K562 (cell line): Measurements from ENCODE around the gene AK2. TPM values are rescaled to one million over a fixed set of nuclear protein-coding genes. Genes with fewer than 3 reads are reported as not detected.

Experiments
- ATAC-seq: fragments of 200-7000 bp; cut with Tn5 transposase; 3 replicates; pipeline ENCODE4 v1.9.1; 2020; ENCODE audit warnings: moderate library complexity
- BruUV-seq: library from RNA; stranded (reverse); fragments of 400-500 nt; replicated peaks from 2 replicates; lab custom pipeline; 2021; lab: Mats Ljungman, UMichigan
- CTCF ChIA-PET: fragments of 300-600 bp; formaldehyde crosslinking; extraction: SDS; loops from one replicate; lab custom pipeline; 2021; ENCODE audit warnings: low intra/inter-chr PET ratio; lab: Yijun Ruan, JAX
- POLR2A ChIA-PET: fragments of 300-600, 350-650 bp; sonication (Branson Sonifier 250); formaldehyde crosslinking; extraction: SDS; loops from one replicate; lab custom pipeline; 2021; ENCODE audit warnings: antibody characterized with exemption, inconsistent platforms; lab: Yijun Ruan, JAX
- DNase-seq, 4 experiments: peaks; one replicate each; pipeline versions ENCODE4 v3.0.0 to v3.0.0-alpha.2; 2011 to 2018; ENCODE audit warnings: low spot score in 3 of 4, mixed read lengths in 3 of 4; ENCODE audit errors: extremely low read depth in 1 of 4
- FAIRE-seq: peaks from 2 replicates; lab custom pipeline; 2011; peaks lifted over from hg19 to GRCh38; lab: Jason Lieb, UNC
- H2AFZ ChIP-seq: 2 replicates; pipeline ENCODE4 v1.6.0; 2011; ENCODE audit warnings: low read depth, low read length, control low read depth, inconsistent platforms
- H3K27ac ChIP-seq: fragments of 200-600 bp; 3 replicates; pipeline ENCODE4 v1.8.0; 2011; ENCODE audit warnings: low read depth, mild to moderate bottlenecking, control low read depth, inconsistent platforms, low read length, moderate library complexity, mixed read lengths; ENCODE audit errors: extremely low read depth
- H3K27me3 ChIP-seq, 2 experiments: fragments of 300-600 bp in 1 of 2; 2 replicates in 1 of 2; 3 replicates in 1 of 2; pipeline versions ENCODE4 v1.6.0 to v1.8.0; 2011; ENCODE audit warnings: inconsistent platforms in 2 of 2, low read length in 2 of 2, mild to moderate bottlenecking in 1 of 2, mixed read lengths in 1 of 2, moderate library complexity in 1 of 2; ENCODE audit not compliant: control insufficient read depth in 2 of 2, insufficient read depth in 2 of 2
- H3K36me3 ChIP-seq: fragments of 300-600 bp; 3 replicates; pipeline ENCODE4 v1.8.0; 2011; ENCODE audit warnings: mild to moderate bottlenecking, low read length, inconsistent platforms; ENCODE audit not compliant: control insufficient read depth, insufficient read depth
- H3K4me1 ChIP-seq, 2 experiments: fragments of 200-600 bp in 1 of 2; replicated peaks in 1 of 2; 2 replicates in 1 of 2; 3 replicates in 1 of 2; pipeline versions ENCODE4 v1.5.1 to v1.8.0; 2011; ENCODE audit warnings: inconsistent platforms in 2 of 2, low read length in 2 of 2, mild to moderate bottlenecking in 1 of 2, mixed read lengths in 1 of 2, moderate library complexity in 1 of 2; ENCODE audit not compliant: control insufficient read depth in 2 of 2, insufficient read depth in 2 of 2
- H3K4me2 ChIP-seq: 2 replicates; pipeline ENCODE4 v1.6.1; 2011; ENCODE audit warnings: low read length, control low read depth, inconsistent platforms, mixed read lengths; ENCODE audit not compliant: insufficient read depth
- H3K4me3 ChIP-seq: fragments of 200-600 bp; sonication (generic), shearing (Covaris generic); 2 replicates; pipeline ENCODE4 v1.5.1; 2016; ENCODE audit warnings: control low read depth, inconsistent platforms
- H3K79me2 ChIP-seq: fragments of 200-600 bp; 3 replicates; pipeline ENCODE4 v1.8.0; 2011; ENCODE audit warnings: low read length, inconsistent platforms; ENCODE audit not compliant: control insufficient read depth, insufficient read depth
- H3K9ac ChIP-seq, 2 experiments: 2 replicates each; pipeline versions ENCODE4 v1.6.0 to v1.6.1; 2011; ENCODE audit warnings: low read depth in 2 of 2, low read length in 2 of 2, control low read depth in 1 of 2, inconsistent platforms in 1 of 2, mild to moderate bottlenecking in 1 of 2, mixed read lengths in 1 of 2; ENCODE audit not compliant: insufficient read depth in 1 of 2
- H3K9me1 ChIP-seq: one replicate; pipeline ENCODE4 v1.6.0; 2011; ENCODE audit warnings: inconsistent platforms, mild to moderate bottlenecking, low read length, moderate library complexity; ENCODE audit not compliant: control insufficient read depth, insufficient read depth
- H3K9me3 ChIP-seq: replicated peaks from 2 replicates; pipeline ENCODE4 v1.5.1; 2011; ENCODE audit warnings: low read depth, low read length, inconsistent platforms; ENCODE audit not compliant: control insufficient read depth, insufficient read depth
- H4K20me1 ChIP-seq: replicated peaks from 2 replicates; pipeline ENCODE4 v1.6.1; 2011; ENCODE audit warnings: low read length, inconsistent platforms, mixed read lengths; ENCODE audit not compliant: control insufficient read depth, insufficient read depth
- CREB1 ChIP-seq, 2 experiments: sonication (generic) in 1 of 2; formaldehyde crosslinking in 1 of 2; IDR thresholded peaks; 2 replicates each; pipeline versions ENCODE4 v1.6.1 to v1.8.0; 2012 to 2022; ENCODE audit warnings: inconsistent platforms in 1 of 2, mild to moderate bottlenecking in 1 of 2, missing genetic modification reagents in 1 of 2, moderate library complexity in 1 of 2
- CREB5 ChIP-seq: fragments of 250-450 bp; sonication (Bioruptor Pico); IDR thresholded peaks from 2 replicates; pipeline ENCODE4 v1.5.0; 2020; ENCODE audit warnings: mild to moderate bottlenecking
- DDX20 ChIP-seq: fragments of 450-650 bp; IDR thresholded peaks from 2 replicates; pipeline ENCODE4 v1.6.1; 2016; ENCODE audit warnings: missing genetic modification characterization, low read depth, mild to moderate bottlenecking, missing compliant biosample characterization, moderate library complexity
- EHMT2 ChIP-seq: fragments of 450-650 bp; IDR thresholded peaks from 2 replicates; pipeline ENCODE4 v1.6.1; 2018; ENCODE audit warnings: antibody characterized with exemption
- HOMEZ ChIP-seq: fragments of 250-450 bp; sonication (Bioruptor Pico); IDR thresholded peaks from 2 replicates; pipeline ENCODE4 v1.4.0; 2020; ENCODE audit warnings: mild to moderate bottlenecking, moderate library complexity
- IRF9 ChIP-seq: fragments of 450-650 bp; IDR thresholded peaks from 2 replicates; pipeline ENCODE4 v1.6.1; 2016; ENCODE audit warnings: missing biosample characterization, missing genetic modification characterization
- MCM2 ChIP-seq: fragments of 450-650 bp; IDR thresholded peaks from 2 replicates; pipeline ENCODE4 v1.6.1; 2017; ENCODE audit warnings: low read depth, mild to moderate bottlenecking
- MEF2A ChIP-seq: IDR thresholded peaks from 2 replicates; pipeline ENCODE4 v1.6.1; 2011; ENCODE audit warnings: low read depth, mild to moderate bottlenecking, low read length, moderate library complexity; ENCODE audit not compliant: control insufficient read depth
- MEIS2 ChIP-seq: fragments of 450-650 bp; IDR thresholded peaks from 2 replicates; pipeline ENCODE4 v1.6.1; 2014; ENCODE audit warnings: mild to moderate bottlenecking; ENCODE audit not compliant: partially characterized antibody
- PPARD ChIP-seq: fragments of 250-450 bp; sonication (Bioruptor Pico); IDR thresholded peaks from 2 replicates; pipeline ENCODE4 v1.8.0; 2022; ENCODE audit warnings: inconsistent platforms, mild to moderate bottlenecking, moderate library complexity
- PYGO2 ChIP-seq: fragments of 450-650 bp; IDR thresholded peaks from 2 replicates; pipeline ENCODE4 v1.6.1; 2016; ENCODE audit warnings: mild to moderate bottlenecking, missing genetic modification characterization, moderate library complexity, missing compliant biosample characterization
- RCOR1 ChIP-seq, 2 experiments: IDR thresholded peaks; 2 replicates each; pipeline ENCODE4 v1.6.1; 2012; ENCODE audit warnings: low read depth in 2 of 2, low read length in 2 of 2, borderline replicate concordance in 1 of 2, improper control_type of control experiment in 1 of 2
- RUNX1 ChIP-seq: sonication (generic); IDR thresholded peaks from 2 replicates; pipeline ENCODE4 v1.6.1; 2016; ENCODE audit warnings: antibody characterized with exemption, low read depth
- SOX6 ChIP-seq: fragments of 450-650 bp; IDR thresholded peaks from 2 replicates; pipeline ENCODE4 v1.6.1; 2014; ENCODE audit warnings: mild to moderate bottlenecking
- STAT5A ChIP-seq: IDR thresholded peaks from 2 replicates; pipeline ENCODE4 v1.6.1; 2012; ENCODE audit warnings: low read length, inconsistent platforms, borderline replicate concordance
- ZKSCAN3 ChIP-seq: fragments of 250-450 bp; sonication (Bioruptor Pico); IDR thresholded peaks from 2 replicates; pipeline ENCODE4 v1.4.0; 2020
- ZNF57 ChIP-seq: fragments of 450-650 bp; formaldehyde crosslinking; IDR thresholded peaks from 2 replicates; pipeline ENCODE4 v1.4.0; 2020; ENCODE audit warnings: mild to moderate bottlenecking, moderate library complexity
- WGBS: fragments of 100-300 bp; shearing (Covaris generic); methylation state at CpG from one replicate; pipeline ENCODE4 v1.1.6; 2016; ENCODE audit warnings: low coverage, mixed read lengths; ENCODE audit not compliant: insufficient coverage; ENCODE audit errors: missing lambda C conversion rate; 5-methylcytosine and 5-hydroxymethylcytosine counted together
- in situ Hi-C: fragments of 300-500 bp; cut with MboI; formaldehyde crosslinking; loops from 4 replicates; pipeline ENCODE4 v1.15.0; 2018; ENCODE audit warnings: inconsistent platforms, mixed read lengths
- intact Hi-C: fragments of 100-400 bp; cut with micrococcal nuclease; formaldehyde crosslinking; loops from 2 replicates; pipeline ENCODE4 v1.14.2; 2022
- polyA plus RNA-seq, 8 experiments: library from polyadenylated mRNA; depleted of rRNA in 4 of 8; stranded (reverse) in 5 of 8; unstranded in 3 of 8; fragments of >200 nt; fragmentation: Nextera tagmentation in 2 of 8; fragmentation: Illumina TruSeq in 1 of 8; extraction: Ambion mirVana in 2 of 8; extraction: Trizol in 1 of 8; gene quantifications; 2 replicates each; pipeline versions ENCODE4 v1.2.1 to v1.2.3, GENCODE V29; 2011 to 2014; ENCODE audit warnings: inconsistent platforms in 1 of 8, missing spikeins in 1 of 8
- total RNA-seq, 7 experiments: library from RNA; depleted of rRNA in 6 of 7; stranded (reverse); fragments of >200 nt in 6 of 7; fragmentation: Illumina TruSeq in 2 of 7; extraction: Trizol in 2 of 7; gene quantifications; 2 replicates each; pipeline versions ENCODE4 v1.2.1 to v1.2.3, GENCODE V29; 2011 to 2021; ENCODE audit warnings: low replicate concordance in 1 of 7

AK2 gene
- total and polyA plus RNA-seq, 9 of the 15 experiments (the other 6 are each of a cell fraction or from before 2014, with no cell fraction given) = 105 to 1,050 (median 509) TPM

- WGBS = 24% methylated on average over 6 of the region's 6 CpGs
- Histone ChIP-seq H3K9me3 (no peaks in the 10 kb centered on the region), H3K27me3 (no peaks in the 10 kb centered on the region), H3K79me2 (no peaks in the 10 kb centered on the region), H3K36me3 (no peaks in the 10 kb centered on the region), H3K4me1 (peaks cover 15 to 22% of the 10 kb centered on the region in 2 experiments), H3K9ac (peak overlapping the region in 1 of 2 experiments; percentile 11; a peak in 2 of 4 replicates), H2AFZ (no peak overlapping the region), H3K4me2 (peak overlapping the region; percentile 27; the same call in 1 of the 2 replicates), H3K27ac (peak overlapping the region; percentile 51; the same call in 2 of the 3 replicates), H3K9me1 (no peaks in the 10 kb centered on the region), H4K20me1 (no peaks in the 10 kb centered on the region; the same call in 1 of the 2 replicates), H3K4me3 (no peak overlapping the region)
- no TSS peak for BruUV-seq
- intact Hi-C loops (loop anchor here (1.0 kb wide), 1 partner anchor 25 kb away; the partner anchor contains the start of gene RNF19B), in situ Hi-C loops (no loop called here)
- DNase-seq = peak; percentile 63 to 90 (median 70)
- peak; percentile 90 for ATAC-seq
- ChIA-PET CTCF (no interaction called here), POLR2A (interaction anchor here (0.7 to 1.3 kb wide), 3 partner anchors 16 to 27 kb away, joined by 3 to 6 read pairs (median 3); partner anchors contain the start of gene RNF19B)
- peak; percentile 98 for FAIRE-seq
- TF ChIP-seq ZNF57 (CRISPR knock-in tag) = no peak
- TF ChIP-seq RCOR1 (IDR thresholded peaks at IDR 0.05; ENCODE audit: borderline replicate concordance in 1 of 2, low read depth in 2 of 2, low read length in 2 of 2) = peak; percentile 84 to 99
- peak; percentile 27 for TF ChIP-seq MEIS2
- TF ChIP-seq SOX6 = peak; percentile 53; the same call in 1 of the 2 replicates
- TF ChIP-seq CREB1 (IDR thresholded peaks at IDR 0.05) = no peak
- TF ChIP-seq CREB1 (CRISPR knock-in tag; IDR thresholded peaks at IDR 0.05) = no peak
- no peak for TF ChIP-seq RUNX1
- TF ChIP-seq IRF9 (tag) = no peak
- no peak for TF ChIP-seq MCM2
- no peak for TF ChIP-seq DDX20 (tag)
- no peak for TF ChIP-seq HOMEZ (CRISPR knock-in tag)
- TF ChIP-seq ZKSCAN3 (CRISPR knock-in tag) = no peak
- peak; percentile 34; the same call in 1 of the 2 replicates for TF ChIP-seq MEF2A
- TF ChIP-seq STAT5A = no peak
- no peak for TF ChIP-seq PPARD (CRISPR knock-in tag)
- no peak for TF ChIP-seq PYGO2 (tag)
- TF ChIP-seq EHMT2 = peak; percentile 81; the same call in 1 of the 2 replicates
- no peak for TF ChIP-seq CREB5 (CRISPR knock-in tag)
Measured at GRCh38 chr1:32989160-32990050, 47.3 kb downstream of the AK2 start.
